ENCODE measurements around the gene SUSD1. TPM values are rescaled to one million over a fixed set of nuclear protein-coding genes. Genes with fewer than 3 reads are reported as not detected.
A peak's percentile ranks its signal among the peaks of the same experiment; 100 is the strongest.

The SUSD1 gene
- total RNA-seq, 1 donor from 2014 or later, result 19.9 TPM

DNA sequence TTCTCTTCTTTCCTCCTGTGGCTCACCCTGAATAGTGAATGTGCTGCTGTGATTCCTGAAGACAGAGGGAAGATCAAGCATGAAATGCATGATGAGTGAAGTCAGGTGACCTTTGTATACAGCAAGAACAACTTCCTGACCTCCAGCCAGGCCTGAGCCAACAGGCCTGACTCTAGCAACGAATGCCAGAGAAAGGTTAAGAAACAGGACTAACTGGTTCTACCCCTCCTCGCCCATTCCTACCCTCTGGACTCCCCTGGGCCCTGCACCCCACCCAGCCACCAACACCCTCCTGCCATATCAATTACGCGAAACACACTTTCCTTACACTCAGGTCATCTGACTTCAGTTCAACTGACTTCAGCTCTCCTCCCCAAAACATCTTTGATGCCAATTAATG lies 4.9 kb downstream of the SUSD1 start:
- Mint-ChIP-seq H3K4me1 (ENCODE audit: low read depth, unreplicated experiment) (peaks cover 31% of the 10 kb centered on the region), H3K9me3 (ENCODE audit: unreplicated experiment) (peaks cover 6% of the 10 kb centered on the region), H3K4me3 (ENCODE audit: unreplicated experiment) (no peak overlapping the region), H3K36me3 (ENCODE audit: unreplicated experiment) (peaks cover 8% of the 10 kb centered on the region), H3K27me3 (ENCODE audit: unreplicated experiment) (peaks cover 6% of the 10 kb centered on the region), H3K27ac (ENCODE audit: unreplicated experiment) (no peak overlapping the region)
- DNase-seq, result no peak
- TF ChIP-seq, protein P1, sequence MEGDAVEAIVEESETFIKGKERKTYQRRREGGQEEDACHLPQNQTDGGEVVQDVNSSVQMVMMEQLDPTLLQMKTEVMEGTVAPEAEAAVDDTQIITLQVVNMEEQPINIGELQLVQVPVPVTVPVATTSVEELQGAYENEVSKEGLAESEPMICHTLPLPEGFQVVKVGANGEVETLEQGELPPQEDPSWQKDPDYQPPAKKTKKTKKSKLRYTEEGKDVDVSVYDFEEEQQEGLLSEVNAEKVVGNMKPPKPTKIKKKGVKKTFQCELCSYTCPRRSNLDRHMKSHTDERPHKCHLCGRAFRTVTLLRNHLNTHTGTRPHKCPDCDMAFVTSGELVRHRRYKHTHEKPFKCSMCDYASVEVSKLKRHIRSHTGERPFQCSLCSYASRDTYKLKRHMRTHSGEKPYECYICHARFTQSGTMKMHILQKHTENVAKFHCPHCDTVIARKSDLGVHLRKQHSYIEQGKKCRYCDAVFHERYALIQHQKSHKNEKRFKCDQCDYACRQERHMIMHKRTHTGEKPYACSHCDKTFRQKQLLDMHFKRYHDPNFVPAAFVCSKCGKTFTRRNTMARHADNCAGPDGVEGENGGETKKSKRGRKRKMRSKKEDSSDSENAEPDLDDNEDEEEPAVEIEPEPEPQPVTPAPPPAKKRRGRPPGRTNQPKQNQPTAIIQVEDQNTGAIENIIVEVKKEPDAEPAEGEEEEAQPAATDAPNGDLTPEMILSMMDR (IDR thresholded peaks at IDR 0.05; ENCODE audit: partially characterized antibody, unreplicated experiment), result no peak

DNA sequence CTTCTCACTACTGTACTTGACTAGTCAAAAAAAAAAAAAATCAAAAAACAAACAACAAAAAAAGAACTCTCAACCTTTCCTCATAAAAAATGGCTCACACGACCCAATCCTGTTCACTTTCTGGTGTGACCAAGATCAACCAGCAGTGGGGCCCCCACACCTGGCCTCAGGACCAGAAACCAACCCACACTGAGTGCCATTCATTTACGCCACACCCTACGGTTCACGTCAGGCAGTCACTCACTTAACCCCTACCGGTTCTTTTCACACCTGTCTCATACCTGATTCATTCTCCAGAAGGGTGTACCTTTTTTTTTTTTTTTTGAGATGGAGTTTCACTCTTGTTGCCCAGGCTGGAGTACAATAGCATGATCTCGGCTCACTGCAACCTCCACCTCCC lies 5.7 kb downstream of the SUSD1 start:
- DNase-seq, result no peak
- peaks cover 6% of the 10 kb centered on the region for H3K9me3 Mint-ChIP-seq (ENCODE audit: unreplicated experiment)
- no peak overlapping the region for H3K27ac Mint-ChIP-seq (ENCODE audit: unreplicated experiment)
- H3K27me3 Mint-ChIP-seq (ENCODE audit: unreplicated experiment), result peaks cover 6% of the 10 kb centered on the region
- H3K4me1 Mint-ChIP-seq (ENCODE audit: low read depth, unreplicated experiment), result peaks cover 29% of the 10 kb centered on the region
- H3K4me3 Mint-ChIP-seq (ENCODE audit: unreplicated experiment), result no peak overlapping the region
- TF ChIP-seq, protein P1 (IDR thresholded peaks at IDR 0.05; ENCODE audit: partially characterized antibody, unreplicated experiment), result no peak
- peaks cover 8% of the 10 kb centered on the region for H3K36me3 Mint-ChIP-seq (ENCODE audit: unreplicated experiment)

DNA sequence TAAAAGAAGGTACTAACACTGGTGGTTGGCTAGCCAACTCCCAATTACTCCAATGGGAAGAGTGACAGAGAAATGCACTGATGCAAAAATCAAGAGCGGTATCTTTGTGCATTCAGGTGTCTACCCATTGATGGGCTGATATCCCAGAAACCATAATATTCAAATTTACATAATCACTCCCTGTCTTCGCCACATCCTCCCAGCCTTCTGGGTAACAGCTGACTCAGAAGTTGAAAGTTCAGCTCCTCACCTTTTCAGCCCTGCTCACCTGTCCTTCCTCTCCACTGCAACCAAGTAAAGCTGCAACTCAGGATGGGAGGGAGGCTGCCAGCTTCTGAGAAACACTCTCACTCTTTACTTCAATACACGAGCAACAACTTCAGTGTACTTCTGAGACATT lies 6.9 kb downstream of the SUSD1 start:
- Mint-ChIP-seq H3K27me3 (ENCODE audit: unreplicated experiment) (peaks cover 6% of the 10 kb centered on the region), H3K4me3 (ENCODE audit: unreplicated experiment) (peak overlapping the region; percentile 64), H3K4me1 (ENCODE audit: low read depth, unreplicated experiment) (peaks cover 24% of the 10 kb centered on the region), H3K9me3 (ENCODE audit: unreplicated experiment) (peaks cover 2% of the 10 kb centered on the region), H3K36me3 (ENCODE audit: unreplicated experiment) (peaks cover 8% of the 10 kb centered on the region), H3K27ac (ENCODE audit: unreplicated experiment) (peak overlapping the region; percentile 80)
- no peak for DNase-seq
- TF ChIP-seq, protein P1 (IDR thresholded peaks at IDR 0.05; ENCODE audit: partially characterized antibody, unreplicated experiment), result no peak

DNA sequence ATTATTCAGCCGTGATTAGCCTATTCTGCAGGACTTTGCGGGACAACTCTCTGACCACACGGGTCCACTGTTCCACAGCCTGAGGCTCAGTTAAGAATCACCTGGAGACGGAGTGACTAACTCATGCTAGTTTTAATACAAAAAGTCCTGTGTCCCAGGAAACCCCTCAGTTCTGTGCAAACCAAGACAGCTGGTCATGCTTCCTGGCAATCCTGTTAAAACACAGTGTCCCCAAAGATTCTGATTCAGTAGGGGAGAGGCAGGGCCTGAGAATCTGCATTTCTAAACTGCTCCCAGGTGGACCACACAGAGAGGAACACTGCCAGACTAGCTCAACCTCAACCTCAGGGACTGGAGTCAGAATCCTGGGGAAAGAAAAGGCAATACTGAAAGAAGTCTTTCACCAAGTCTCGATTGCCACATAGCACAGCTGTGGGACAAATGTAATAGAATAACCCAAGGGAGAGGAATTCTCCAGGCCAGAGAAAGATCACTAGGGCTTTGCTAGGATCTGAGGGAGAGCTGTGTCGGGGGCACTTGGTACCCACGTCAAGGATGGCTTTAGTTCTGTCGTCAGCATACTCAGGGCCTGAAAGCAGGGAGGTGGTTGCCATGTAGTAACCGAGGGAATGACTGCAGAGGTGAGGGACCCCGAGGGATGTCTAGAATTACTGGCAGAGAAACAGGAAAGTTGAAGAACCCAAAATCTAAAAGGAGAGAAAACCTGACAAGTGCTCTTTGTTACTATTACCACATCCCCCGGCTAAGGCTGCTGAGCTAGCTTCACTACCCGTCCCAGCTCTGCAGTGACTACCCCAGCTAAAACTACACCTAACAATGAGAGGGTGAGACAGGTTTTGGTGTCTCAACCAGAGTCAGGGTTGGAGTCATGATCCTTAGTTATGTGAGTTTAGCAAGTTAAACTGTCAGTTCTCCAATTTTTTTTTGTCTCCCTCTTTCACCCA lies 8.6 kb downstream of the SUSD1 start:
- Mint-ChIP-seq H3K4me3 (ENCODE audit: unreplicated experiment) (peak overlapping the region; percentile 25), H3K4me1 (ENCODE audit: low read depth, unreplicated experiment) (peaks cover 24% of the 10 kb centered on the region), H3K27me3 (ENCODE audit: unreplicated experiment) (peaks cover 6% of the 10 kb centered on the region), H3K27ac (ENCODE audit: unreplicated experiment) (peak overlapping the region; percentile 59), H3K9me3 (ENCODE audit: unreplicated experiment) (no peaks in the 10 kb centered on the region), H3K36me3 (ENCODE audit: unreplicated experiment) (peaks cover 8% of the 10 kb centered on the region)
- DNase-seq, result no peak
- TF ChIP-seq, protein P1 (IDR thresholded peaks at IDR 0.05; ENCODE audit: partially characterized antibody, unreplicated experiment), result no peak
